ENCODE measurements around the gene MAP3K8.

- TF ChIP-seq CHD1 (IDR thresholded peaks at IDR 0.05; ENCODE audit: low read depth, low read length) (no peak), TAF1 (IDR thresholded peaks at IDR 0.05; ENCODE audit: low read depth, low read length) (no peak), SP1 (IDR thresholded peaks at IDR 0.05; ENCODE audit: low read depth, low read length) (no peak), KDM5A (IDR thresholded peaks at IDR 0.05; ENCODE audit: low read length) (no peak), CTCF (IDR thresholded peaks at IDR 0.05; ENCODE audit: control extremely low read depth in 1 of 3, insufficient read depth in 1 of 3, low read depth in 1 of 3, low read length in 3 of 3) (no peak), RAD21 (IDR thresholded peaks at IDR 0.05 in 1 of 2, conservative IDR thresholded peaks at IDR 0.05 in 1 of 2; ENCODE audit: low read depth in 2 of 2, low read length in 2 of 2) (no peak), RXRA (IDR thresholded peaks at IDR 0.05; ENCODE audit: insufficient read depth, low read depth, low read length) (no peak), EGR1 (IDR thresholded peaks at IDR 0.05; ENCODE audit: borderline replicate concordance, low read depth, low read length) (no peak), SIN3A (conservative IDR thresholded peaks at IDR 0.05 in 1 of 2, IDR thresholded peaks at IDR 0.05 in 1 of 2; ENCODE audit: low read depth in 1 of 2, low read length in 2 of 2) (no peak), YY1 (IDR thresholded peaks at IDR 0.05; ENCODE audit: low read depth, low read length) (no peak), GTF2F1 (IDR thresholded peaks at IDR 0.05; ENCODE audit: borderline replicate concordance, low read depth, low read length) (no peak)
These were observed 75.5 kb downstream of the MAP3K8 start for GRCh38 chr10:30509508-30509907.

All from H1 (cell line).